Neuronal stem cell (in vitro differentiated cells): ENCODE measurements around the gene ADARB1.
A peak's percentile ranks its signal among the peaks of the same experiment; 100 is the strongest.

Experiments used
- DNase-seq: peaks from one replicate; pipeline ENCODE4 v3.0.0-alpha.2; 2013; ENCODE audit warnings: low spot score
- H2AFZ ChIP-seq: one replicate; pipeline ENCODE4 v1.6.1; 2013; ENCODE audit warnings: mild to moderate bottlenecking, low read length, inconsistent platforms
- H2AK5ac ChIP-seq: 2 replicates; pipeline ENCODE4 v1.6.1; 2013; ENCODE audit warnings: low read depth, mild to moderate bottlenecking, inconsistent platforms, low read length, moderate library complexity, mixed read lengths
- H2BK120ac ChIP-seq: 2 replicates; pipeline ENCODE4 v1.6.1; 2013; ENCODE audit warnings: low read depth, mild to moderate bottlenecking, inconsistent platforms, low read length, moderate library complexity, mixed read lengths
- H2BK12ac ChIP-seq: one replicate; pipeline ENCODE4 v1.6.1; 2013; ENCODE audit warnings: low read length, inconsistent platforms
- H2BK15ac ChIP-seq: 2 replicates; pipeline ENCODE4 v1.6.1; 2013; ENCODE audit warnings: mild to moderate bottlenecking, low read length, inconsistent platforms, mixed read lengths
- H2BK5ac ChIP-seq: one replicate; pipeline ENCODE4 v1.6.1; 2013; ENCODE audit warnings: inconsistent platforms, mild to moderate bottlenecking, low read length, moderate library complexity
- H3K14ac ChIP-seq: one replicate; pipeline ENCODE4 v1.6.1; 2013; ENCODE audit warnings: low read length, inconsistent platforms
- H3K18ac ChIP-seq: 2 replicates; pipeline ENCODE4 v1.6.1; 2013; ENCODE audit warnings: low read length, inconsistent platforms
- H3K23ac ChIP-seq: 2 replicates; pipeline ENCODE4 v1.6.1; 2013; ENCODE audit warnings: low read depth, mild to moderate bottlenecking, mixed read lengths, low read length, inconsistent platforms; ENCODE audit not compliant: poor library complexity
- H3K27ac ChIP-seq: replicated peaks from 3 replicates; pipeline ENCODE4 v1.5.1; 2013; ENCODE audit warnings: low read length, inconsistent platforms
- H3K27me3 ChIP-seq, 3 experiments: 2 replicates each; pipeline ENCODE4 v1.6.1; 2013; ENCODE audit warnings: low read length in 3 of 3, mild to moderate bottlenecking in 2 of 3, inconsistent platforms in 1 of 3, low read depth in 1 of 3, mixed read lengths in 1 of 3, moderate library complexity in 1 of 3; ENCODE audit not compliant: control insufficient read depth in 3 of 3, insufficient read depth in 3 of 3
- H3K36me3 ChIP-seq, 2 donors: replicated peaks in 1 of 2; 2 replicates each; pipeline ENCODE4 v1.6.1; 2013; ENCODE audit warnings: low read length in 2 of 2; ENCODE audit not compliant: control insufficient read depth in 2 of 2, insufficient read depth in 2 of 2
- H3K4ac ChIP-seq: 2 replicates; pipeline ENCODE4 v1.6.1; 2013; ENCODE audit warnings: inconsistent platforms, mild to moderate bottlenecking, low read length, moderate library complexity
- H3K4me1 ChIP-seq, 2 donors: 1 replicate in 1 of 2; 2 replicates in 1 of 2; pipeline ENCODE4 v1.6.1; 2013; ENCODE audit warnings: low read length in 2 of 2, low read depth in 1 of 2; ENCODE audit not compliant: control insufficient read depth in 2 of 2, insufficient read depth in 1 of 2
- H3K4me2 ChIP-seq: one replicate; pipeline ENCODE4 v1.6.1; 2013; ENCODE audit warnings: mild to moderate bottlenecking, low read length, inconsistent platforms; ENCODE audit not compliant: insufficient read depth, poor library complexity, severe bottlenecking
- H3K4me3 ChIP-seq, 2 donors: 2 replicates each; pipeline ENCODE4 v1.5.1; 2013; ENCODE audit warnings: low read length in 2 of 2, mild to moderate bottlenecking in 2 of 2, inconsistent platforms in 1 of 2, moderate library complexity in 1 of 2
- H3K79me1 ChIP-seq: one replicate; pipeline ENCODE4 v1.6.1; 2013; ENCODE audit warnings: low read depth, mild to moderate bottlenecking, inconsistent platforms, low read length, moderate library complexity
- H3K9ac ChIP-seq: one replicate; pipeline ENCODE4 v1.6.1; 2013; ENCODE audit warnings: mild to moderate bottlenecking, low read depth, low read length, inconsistent platforms; ENCODE audit not compliant: poor library complexity
- H3K9me3 ChIP-seq, 2 donors: replicated peaks in 1 of 2; 2 replicates each; pipeline versions ENCODE3 to v1.6.1; 2013; ENCODE audit warnings: low read length in 2 of 2, mild to moderate bottlenecking in 2 of 2, inconsistent platforms in 1 of 2, low read depth in 1 of 2, mixed read lengths in 1 of 2, moderate library complexity in 1 of 2; ENCODE audit not compliant: control insufficient read depth in 2 of 2, insufficient read depth in 1 of 2
- H4K8ac ChIP-seq: one replicate; pipeline ENCODE4 v1.6.1; 2013; ENCODE audit warnings: low read depth, mild to moderate bottlenecking, inconsistent platforms, low read length, moderate library complexity
- H4K91ac ChIP-seq: one replicate; pipeline ENCODE4 v1.6.1; 2013; ENCODE audit warnings: low read length, low read depth, mild to moderate bottlenecking, inconsistent platforms; ENCODE audit not compliant: poor library complexity
- WGBS, 2 donors: extraction: QIAGEN DNeasy Blood & Tissue Kit; methylation state at CpG; one replicate each; pipeline ENCODE4 v1.1.7; 2013; ENCODE audit warnings: missing lambda C conversion rate in 2 of 2, mixed read lengths in 1 of 2; ENCODE audit not compliant: insufficient read length in 2 of 2, insufficient replicate concordance in 1 of 2; ENCODE audit errors: extremely low coverage in 2 of 2; 5-methylcytosine and 5-hydroxymethylcytosine counted together

The ADARB1 gene

GRCh38 chr21:45135868-45136267 lies 61.5 kb downstream of the ADARB1 start:
- H3K4ac ChIP-seq = no peak overlapping the region
- H4K8ac ChIP-seq = no peak overlapping the region
- H3K9me3 ChIP-seq = no peaks in the 10 kb centered on the region
- no peak for DNase-seq
- H2BK120ac ChIP-seq = no peak overlapping the region
- H2AFZ ChIP-seq = no peak overlapping the region
- H3K36me3 ChIP-seq = no peaks in the 10 kb centered on the region
- H3K27me3 ChIP-seq = no peaks in the 10 kb centered on the region
- peak overlapping the region; percentile 4 for H2AK5ac ChIP-seq
- peaks cover 2% of the 10 kb centered on the region for H3K79me1 ChIP-seq
- H3K18ac ChIP-seq = no peak overlapping the region
- H2BK5ac ChIP-seq = peak overlapping the region; percentile 43
- H3K23ac ChIP-seq = no peak overlapping the region
- no peak overlapping the region for H3K27ac ChIP-seq
- no peaks in the 10 kb centered on the region for H3K4me1 ChIP-seq
- H2BK15ac ChIP-seq = peak overlapping the region; percentile 87
- H3K4me2 ChIP-seq = no peak overlapping the region
- WGBS, 2 donors = no CpG with 5 or more reads among the region's 9 CpGs
- H4K91ac ChIP-seq = no peak overlapping the region
- H2BK12ac ChIP-seq = no peak overlapping the region
- no peak overlapping the region for H3K4me3 ChIP-seq
- H3K14ac ChIP-seq = no peak overlapping the region
- peak overlapping the region; percentile 30 for H3K9ac ChIP-seq

DNA sequence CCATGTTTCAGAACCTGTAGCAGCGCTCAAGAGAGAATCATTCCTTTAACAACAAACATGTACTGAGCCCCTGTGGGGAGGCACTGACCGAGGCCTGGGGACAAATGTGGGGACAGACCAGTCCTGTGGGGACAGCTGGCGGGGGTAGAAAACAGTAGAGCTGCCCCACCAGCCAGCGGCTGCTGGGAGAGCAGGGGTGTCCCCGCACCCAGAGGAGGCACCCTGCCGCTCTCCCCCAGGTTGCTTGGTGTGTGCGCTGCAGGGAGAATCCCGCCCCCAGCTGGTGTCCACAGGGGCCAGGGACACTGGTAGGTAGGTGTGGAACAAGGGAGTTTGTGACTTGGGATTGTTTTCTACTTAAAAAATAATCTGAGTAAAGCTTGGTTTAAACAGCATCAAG lies 62.1 kb downstream of the ADARB1 start:
- no peak overlapping the region for H3K27ac ChIP-seq
- H2BK12ac ChIP-seq = no peak overlapping the region

GRCh38 chr21:45136927-45137611 lies 62.7 kb downstream of the ADARB1 start:
- Histone ChIP-seq H3K4ac (no peak overlapping the region), H2AK5ac (peak overlapping the region; percentile 93), H3K9ac (no peak overlapping the region), H4K91ac (no peak overlapping the region), H4K8ac (no peak overlapping the region), H3K14ac (no peak overlapping the region), H3K36me3 (no peaks in the 10 kb centered on the region), H2BK15ac (peak overlapping the region; percentile 87), H3K23ac (peak overlapping the region; percentile 17), H2BK120ac (no peak overlapping the region), H3K4me3 (no peak overlapping the region), H3K27ac (no peak overlapping the region), H3K79me1 (peaks cover 2% of the 10 kb centered on the region), H3K18ac (no peak overlapping the region), H3K4me2 (no peak overlapping the region), H3K27me3 (no peaks in the 10 kb centered on the region), H3K4me1 (no peaks in the 10 kb centered on the region), H2BK12ac (no peak overlapping the region), H2AFZ (no peak overlapping the region), H2BK5ac (peak overlapping the region; percentile 44), H3K9me3 (no peaks in the 10 kb centered on the region)
- no CpG with 5 or more reads among the region's 11 CpGs for WGBS, 2 donors
- DNase-seq = peak; percentile 77

More for the DNA sequence above, 62.1 kb downstream of the ADARB1 start:
- H3K79me1 ChIP-seq = peaks cover 2% of the 10 kb centered on the region
- no peak overlapping the region for H3K4me3 ChIP-seq
- no peak for DNase-seq
- no peak overlapping the region for H2BK15ac ChIP-seq
- no CpG with 5 or more reads among the region's 8 CpGs for WGBS, 2 donors
- H4K8ac ChIP-seq = no peak overlapping the region
- no peak overlapping the region for H2BK5ac ChIP-seq
- no peak overlapping the region for H3K14ac ChIP-seq
- H3K9ac ChIP-seq = no peak overlapping the region
- H3K23ac ChIP-seq = no peak overlapping the region
- no peak overlapping the region for H3K4me2 ChIP-seq
- H2AFZ ChIP-seq = no peak overlapping the region
- no peaks in the 10 kb centered on the region for H3K9me3 ChIP-seq
- H2AK5ac ChIP-seq = peak overlapping the region; percentile 4
- no peak overlapping the region for H2BK120ac ChIP-seq
- H4K91ac ChIP-seq = no peak overlapping the region
- H3K4ac ChIP-seq = no peak overlapping the region
- H3K18ac ChIP-seq = no peak overlapping the region
- H3K4me1 ChIP-seq = no peaks in the 10 kb centered on the region
- H3K27me3 ChIP-seq = no peaks in the 10 kb centered on the region
- no peaks in the 10 kb centered on the region for H3K36me3 ChIP-seq

- no peak overlapping the region for H3K14ac ChIP-seq
- no peak overlapping the region for H2BK120ac ChIP-seq
- H2BK12ac ChIP-seq = no peak overlapping the region
- no peaks in the 10 kb centered on the region for H3K27me3 ChIP-seq
- no peak for DNase-seq
- H4K8ac ChIP-seq = no peak overlapping the region
- H3K23ac ChIP-seq = peak overlapping the region; percentile 17
- peaks cover 2% of the 10 kb centered on the region for H3K79me1 ChIP-seq
- no peaks in the 10 kb centered on the region for H3K4me1 ChIP-seq
- no peaks in the 10 kb centered on the region for H3K9me3 ChIP-seq
- peak overlapping the region; percentile 55 for H3K9ac ChIP-seq
- H2AK5ac ChIP-seq = peak overlapping the region; percentile 93
- no peak overlapping the region for H4K91ac ChIP-seq
- H2BK5ac ChIP-seq = peak overlapping the region; percentile 44
- H2AFZ ChIP-seq = no peak overlapping the region
- no peak overlapping the region for H3K4me3 ChIP-seq
- H3K4ac ChIP-seq = no peak overlapping the region
- no peaks in the 10 kb centered on the region for H3K36me3 ChIP-seq
- H2BK15ac ChIP-seq = peak overlapping the region; percentile 87
- H3K27ac ChIP-seq = no peak overlapping the region
- H3K4me2 ChIP-seq = no peak overlapping the region
- no peak overlapping the region for H3K18ac ChIP-seq
These were observed 63.2 kb downstream of the ADARB1 start for GRCh38 chr21:45137612-45137937.
